Measurements from ENCODE around the gene SLC9A9. TPM values are rescaled to one million over a fixed set of nuclear protein-coding genes. Genes with fewer than 3 reads are reported as not detected.

Gene SLC9A9
- total and polyA plus RNA-seq, 9 of the 15 experiments (the other 6 are each of a cell fraction or from before 2014, with no cell fraction given): 0.03 to 0.13 TPM; not detected in 7

- no peak for TF ChIP-seq ZHX1 (conservative IDR thresholded peaks at IDR 0.05; ENCODE audit: low read length)
- TF ChIP-seq ZNF696 (CRISPR knock-in tag; conservative IDR thresholded peaks at IDR 0.05): no peak
- TF ChIP-seq NFE2 (IDR thresholded peaks at IDR 0.05; ENCODE audit: low read depth): peak; percentile 95
- TF ChIP-seq SAFB (IDR thresholded peaks at IDR 0.05; ENCODE audit: borderline replicate concordance, low read depth, low read length): no peak
- no peak for TF ChIP-seq ARHGAP35 (IDR thresholded peaks at IDR 0.05; ENCODE audit: partially characterized antibody)
- no peak for TF ChIP-seq ZNF785 (CRISPR knock-in tag; IDR thresholded peaks at IDR 0.05)
- no peak for TF ChIP-seq NR2C1 (IDR thresholded peaks at IDR 0.05)
- 0 out of 2 replicates have a peak, but pooled peaks have one; percentile 14 for TF ChIP-seq NR2C1 (tag; IDR thresholded peaks at IDR 0.05)
- no peak for TF ChIP-seq KAT7 (CRISPR knock-in tag; IDR thresholded peaks at IDR 0.05; ENCODE audit: borderline replicate concordance)
- TF ChIP-seq CREB3 (tag; conservative IDR thresholded peaks at IDR 0.05; ENCODE audit: low read depth): 0 out of 2 replicates have a peak, but pooled peaks have one; percentile 54
- TF ChIP-seq SMAD4 (CRISPR knock-in tag; conservative IDR thresholded peaks at IDR 0.05): 0 out of 2 replicates have a peak, but pooled peaks have one; percentile 39
- TF ChIP-seq ZNF551 (CRISPR knock-in tag; IDR thresholded peaks at IDR 0.05): no peak
- TF ChIP-seq SRSF3 (IDR thresholded peaks at IDR 0.05; ENCODE audit: insufficient read depth, low read length): no peak
- 0 out of 2 replicates have a peak, but pooled peaks have one; percentile 19 for TF ChIP-seq FOSL1 (tag; conservative IDR thresholded peaks at IDR 0.05)
- peak; percentile 60 for TF ChIP-seq NFIC (IDR thresholded peaks at IDR 0.05)
- TF ChIP-seq MTF1 (CRISPR knock-in tag; IDR thresholded peaks at IDR 0.05; ENCODE audit: borderline replicate concordance): no peak
- peak; percentile 59; the same call in 1 of the 2 replicates for TF ChIP-seq TFAP4 (CRISPR knock-in tag; IDR thresholded peaks at IDR 0.05; ENCODE audit: borderline replicate concordance)
- TF ChIP-seq ARID2 (IDR thresholded peaks at IDR 0.05): no peak
- TF ChIP-seq MXD1 (CRISPR knock-in tag; IDR thresholded peaks at IDR 0.05; ENCODE audit: borderline replicate concordance, poor library complexity, severe bottlenecking): no peak
- TF ChIP-seq XRCC3 (IDR thresholded peaks at IDR 0.05): no peak
- no peak for TF ChIP-seq ILF3 (IDR thresholded peaks at IDR 0.05; ENCODE audit: borderline replicate concordance)
- TF ChIP-seq SLC30A9 (CRISPR knock-in tag; IDR thresholded peaks at IDR 0.05): no peak
Observed at GRCh38 chr3:143596957-143597642, 251.2 kb downstream of the SLC9A9 start (continued).
